Skeletal muscle cell (primary cell): Measurements from ENCODE around the gene ADCY7.

Source experiments
- DNase-seq: peaks from one replicate; pipeline ENCODE4 v3.0.0-alpha.2; 2010; ENCODE audit warnings: low read depth
- H3K4me3 ChIP-seq: 2 replicates; pipeline ENCODE4 v1.5.1; 2011; ENCODE audit warnings: low read depth, mild to moderate bottlenecking, control low read depth, low read length, moderate library complexity

ADCY7 gene

DNA sequence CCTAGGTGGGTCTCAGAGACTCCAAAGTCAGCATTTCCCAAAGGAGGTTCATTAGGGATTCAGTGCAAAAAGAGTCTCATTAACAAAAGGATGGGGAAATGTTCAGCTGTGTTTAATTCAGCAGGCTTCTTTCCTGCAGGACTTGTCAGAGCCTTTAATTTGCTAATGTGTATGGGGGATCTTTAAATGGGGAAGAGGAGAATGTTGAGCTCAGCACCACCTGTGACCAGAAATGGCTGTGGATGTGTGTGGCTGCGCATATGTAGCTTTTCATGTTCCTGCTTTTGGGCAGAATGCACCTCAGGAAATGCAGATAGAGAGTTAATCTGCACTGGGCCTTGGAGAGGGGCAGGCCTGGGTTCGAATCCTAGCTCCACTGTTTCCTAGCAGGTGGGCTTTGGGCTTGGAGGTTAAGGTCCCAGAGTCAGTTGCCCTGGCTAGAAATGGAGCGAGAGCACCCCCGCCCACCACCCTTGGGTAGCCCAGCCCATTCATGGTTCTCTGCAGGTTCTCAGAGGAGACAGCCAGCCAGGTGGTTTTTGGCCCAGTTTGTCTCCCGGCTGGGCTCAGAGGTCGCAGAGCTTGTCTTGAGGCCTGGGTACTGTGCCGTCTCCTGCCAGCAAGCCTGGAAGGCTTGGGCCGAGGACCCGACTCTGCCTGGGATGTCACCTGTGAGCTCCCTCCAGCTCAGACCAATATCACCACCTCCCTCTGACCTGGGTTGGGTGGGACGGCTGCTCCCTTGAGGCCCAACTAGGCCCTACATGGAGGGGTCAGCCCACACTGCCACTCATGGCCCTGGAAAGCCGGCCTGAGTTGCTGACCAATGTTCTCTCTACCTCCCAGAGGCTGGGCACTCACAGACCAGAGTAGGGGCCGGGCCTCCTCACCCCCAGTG, 9.3 kb downstream of the ADCY7 start:
- no peak overlapping the region for H3K4me3 ChIP-seq
- DNase-seq = no peak

DNA sequence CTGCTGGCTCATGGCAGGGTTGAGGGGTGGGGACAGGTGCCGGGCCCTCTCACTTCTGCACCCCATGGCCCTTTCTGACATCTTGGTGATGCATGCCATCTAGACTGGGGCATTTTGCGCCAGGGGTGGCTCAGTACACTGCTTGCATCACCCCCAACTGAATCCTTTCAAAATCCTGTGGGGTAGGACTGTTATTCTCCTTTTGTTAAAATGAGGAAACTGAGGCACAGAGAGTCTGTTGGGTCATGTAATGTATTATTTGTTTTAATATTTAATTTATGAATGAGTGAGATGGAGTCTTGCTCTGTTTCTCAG, 9.9 kb downstream of the ADCY7 start:
- DNase-seq = no peak
- no peak overlapping the region for H3K4me3 ChIP-seq

DNA sequence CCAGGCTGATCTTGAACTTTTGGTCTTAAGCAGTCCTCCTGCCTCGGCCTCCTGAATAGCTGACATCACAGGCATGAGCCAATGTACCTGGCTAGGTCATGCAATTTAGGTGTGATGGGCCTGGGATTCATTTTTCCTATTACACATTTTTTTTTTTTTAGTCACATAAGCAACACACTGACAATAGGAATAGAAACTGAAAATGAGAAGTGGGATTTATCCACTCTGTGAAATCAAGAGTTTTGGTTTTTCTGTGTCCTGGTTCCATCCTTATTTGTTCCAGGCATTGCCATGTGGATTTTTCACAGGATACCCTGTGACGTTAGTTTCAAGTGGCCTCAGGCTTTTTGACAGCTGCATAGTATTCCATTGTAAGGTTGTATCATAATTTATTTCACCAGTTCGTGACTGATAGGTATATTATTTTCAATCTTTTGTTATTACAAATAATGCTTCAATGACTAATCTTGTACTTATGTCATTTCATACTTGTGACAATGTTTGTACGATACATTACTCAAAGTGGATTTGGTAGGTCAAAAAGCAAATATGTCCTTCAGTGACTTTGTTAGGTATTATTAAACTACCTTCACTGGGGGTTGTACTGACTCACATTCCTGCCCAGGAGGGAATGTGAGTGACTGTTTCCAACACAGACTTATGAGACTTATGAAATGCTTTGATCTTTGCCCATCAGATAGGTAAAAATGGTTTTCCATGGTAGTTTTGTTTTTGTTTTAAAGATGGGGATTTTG, 10.6 kb downstream of the ADCY7 start:
- no peak for DNase-seq
- H3K4me3 ChIP-seq = no peak overlapping the region

DNA sequence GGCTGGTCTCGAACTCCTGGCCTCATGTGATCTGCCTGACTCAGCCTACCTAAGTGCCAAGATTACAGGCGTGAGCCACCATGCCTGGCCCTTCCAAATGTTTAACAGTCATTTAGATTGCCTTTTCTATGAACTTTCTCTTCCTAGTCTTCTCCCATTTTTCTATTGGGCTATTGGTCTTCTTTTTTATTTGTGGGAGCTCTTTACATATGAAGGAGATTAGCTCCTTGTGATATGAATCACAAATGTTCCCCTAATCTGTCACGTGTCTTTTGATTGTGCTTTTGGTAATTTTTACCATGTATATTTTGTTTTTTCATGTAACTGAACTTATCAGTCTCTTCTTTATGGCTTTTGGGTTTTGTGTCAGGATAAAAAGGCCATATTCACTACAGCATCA, 11.9 kb downstream of the ADCY7 start:
- DNase-seq = no peak
- H3K4me3 ChIP-seq = no peak overlapping the region

DNA sequence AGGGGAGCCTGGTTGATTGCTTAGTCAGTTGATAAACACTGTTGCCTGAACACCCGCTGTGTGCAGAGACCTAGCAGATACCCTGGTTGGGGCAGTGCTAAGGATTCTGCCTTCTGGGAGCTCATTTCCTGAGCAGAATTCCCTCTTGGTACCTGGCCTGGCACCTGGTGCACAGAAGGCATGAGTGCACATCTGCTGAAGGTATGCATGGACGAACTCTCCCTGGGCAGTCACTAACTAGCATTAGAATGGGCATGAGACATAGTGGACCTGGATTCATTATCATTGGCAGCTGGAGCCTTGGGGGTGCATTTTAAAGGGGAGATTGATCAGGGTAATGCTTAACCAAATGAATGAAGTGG, 13.1 kb downstream of the ADCY7 start:
- H3K4me3 ChIP-seq = no peak overlapping the region

DNA sequence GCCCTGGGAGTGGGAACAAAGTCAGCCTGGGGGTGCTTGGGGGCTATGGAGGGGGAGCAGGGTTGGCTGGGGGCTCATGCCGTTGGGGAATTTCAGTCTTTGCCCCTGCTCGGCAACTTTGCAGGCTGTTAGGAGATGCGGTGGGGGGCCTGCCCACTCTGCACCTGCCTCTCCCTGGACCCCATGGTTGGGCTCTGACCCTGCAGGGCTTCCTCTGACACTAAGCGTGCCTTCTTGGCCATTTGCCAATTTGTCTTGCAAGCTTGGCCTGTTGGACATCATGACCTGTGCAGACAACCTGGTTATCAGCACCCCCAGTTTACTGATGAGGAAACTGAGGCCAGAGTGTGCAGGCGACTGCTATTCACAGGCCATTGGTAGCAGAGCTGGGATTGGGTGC, 14.6 kb downstream of the ADCY7 start:
- H3K4me3 ChIP-seq = no peak overlapping the region
- no peak for DNase-seq

More for the DNA sequence above, 13.1 kb downstream of the ADCY7 start:
- no peak for DNase-seq

DNA sequence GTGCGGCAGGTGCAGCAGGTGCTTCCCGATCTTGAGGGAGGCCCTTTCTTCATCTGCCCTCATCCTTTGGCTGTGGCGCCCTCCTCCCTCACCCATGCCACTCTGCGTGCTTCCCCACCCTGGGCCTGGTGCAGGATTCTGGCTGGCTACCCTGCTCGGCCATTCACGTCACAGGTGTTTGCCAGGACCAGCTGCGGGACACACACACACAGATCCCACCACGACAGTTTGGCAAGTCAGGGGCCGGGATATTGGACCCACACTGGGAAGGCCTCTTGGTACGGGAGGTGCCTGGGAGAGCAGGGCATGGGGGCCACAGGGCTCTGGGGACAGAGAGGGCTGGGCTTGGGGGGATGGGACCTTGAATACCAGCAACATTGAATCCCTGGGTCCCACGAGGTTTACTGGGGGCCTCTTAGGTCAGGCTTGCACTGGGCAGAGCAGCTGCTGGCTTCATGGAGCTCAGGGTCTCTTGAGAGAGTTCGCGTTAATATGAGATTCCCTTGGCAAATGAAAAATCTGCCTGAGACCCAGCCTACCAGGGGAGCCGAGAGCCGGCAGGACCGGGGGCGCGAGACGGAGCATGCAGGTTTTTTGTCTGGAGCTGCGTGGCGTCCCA, 15.1 kb downstream of the ADCY7 start:
- DNase-seq = no peak
- H3K4me3 ChIP-seq = no peak overlapping the region

DNA sequence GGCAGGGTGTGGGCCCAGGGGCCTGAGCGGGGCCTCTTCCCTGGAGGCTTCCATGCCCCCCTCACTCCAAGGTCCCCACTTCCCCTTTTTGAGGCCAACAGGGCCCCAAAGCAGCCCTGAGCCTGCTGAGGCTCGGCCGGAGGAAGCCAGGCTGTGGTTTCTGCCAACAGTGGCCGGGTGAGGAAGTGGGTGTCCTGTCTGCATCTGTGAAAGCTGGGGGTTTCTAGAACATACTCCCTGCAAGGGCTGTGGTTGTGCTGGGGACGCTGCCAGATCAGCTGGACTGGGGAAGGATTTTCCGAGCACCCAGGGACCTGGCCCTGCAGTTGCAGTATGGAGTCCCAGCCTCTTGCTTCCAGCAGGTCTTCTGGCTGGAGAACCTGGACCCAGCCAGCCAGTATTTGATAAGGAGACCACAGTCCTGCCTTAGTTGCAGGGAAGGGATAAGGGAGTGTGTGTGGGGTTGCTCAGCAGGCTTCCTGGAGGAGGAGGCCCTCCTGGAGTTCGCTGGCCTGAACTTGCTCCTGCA, 15.7 kb downstream of the ADCY7 start:
- DNase-seq = no peak
- H3K4me3 ChIP-seq = no peak overlapping the region

DNA sequence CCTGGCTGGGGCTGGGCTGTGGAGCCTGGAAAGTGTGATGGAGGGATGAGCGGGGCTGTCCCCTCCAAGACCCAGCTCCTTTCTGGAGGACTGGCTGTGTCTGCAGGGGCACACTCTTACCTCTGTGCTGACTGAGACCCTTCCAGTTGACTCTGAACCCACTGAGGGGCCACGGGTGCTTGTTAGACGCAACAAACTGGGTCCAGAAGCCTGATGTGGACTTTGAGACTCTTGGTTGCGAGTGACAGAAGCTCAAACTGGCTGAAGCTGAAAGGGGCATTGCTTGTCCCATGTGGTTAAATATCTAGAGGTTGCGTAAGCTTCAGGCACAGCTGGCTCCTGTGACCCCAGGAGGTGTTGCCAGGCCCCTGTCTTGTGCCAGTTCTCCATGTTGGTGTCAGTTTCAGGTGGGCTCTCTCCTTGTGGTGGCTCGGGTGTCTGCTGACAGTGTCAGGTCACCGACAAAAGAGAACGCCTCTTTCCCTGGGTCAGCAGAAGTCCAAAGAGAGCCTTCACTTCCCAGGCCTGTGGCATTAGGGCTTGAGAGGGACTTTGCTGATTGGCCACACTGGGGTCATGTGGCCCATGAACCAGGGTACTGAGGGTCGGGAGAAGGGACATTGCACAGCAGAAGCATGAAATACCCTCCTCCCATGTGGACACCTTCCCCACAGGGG, 16.7 kb downstream of the ADCY7 start:
- no peak for DNase-seq
- H3K4me3 ChIP-seq = no peak overlapping the region

DNA sequence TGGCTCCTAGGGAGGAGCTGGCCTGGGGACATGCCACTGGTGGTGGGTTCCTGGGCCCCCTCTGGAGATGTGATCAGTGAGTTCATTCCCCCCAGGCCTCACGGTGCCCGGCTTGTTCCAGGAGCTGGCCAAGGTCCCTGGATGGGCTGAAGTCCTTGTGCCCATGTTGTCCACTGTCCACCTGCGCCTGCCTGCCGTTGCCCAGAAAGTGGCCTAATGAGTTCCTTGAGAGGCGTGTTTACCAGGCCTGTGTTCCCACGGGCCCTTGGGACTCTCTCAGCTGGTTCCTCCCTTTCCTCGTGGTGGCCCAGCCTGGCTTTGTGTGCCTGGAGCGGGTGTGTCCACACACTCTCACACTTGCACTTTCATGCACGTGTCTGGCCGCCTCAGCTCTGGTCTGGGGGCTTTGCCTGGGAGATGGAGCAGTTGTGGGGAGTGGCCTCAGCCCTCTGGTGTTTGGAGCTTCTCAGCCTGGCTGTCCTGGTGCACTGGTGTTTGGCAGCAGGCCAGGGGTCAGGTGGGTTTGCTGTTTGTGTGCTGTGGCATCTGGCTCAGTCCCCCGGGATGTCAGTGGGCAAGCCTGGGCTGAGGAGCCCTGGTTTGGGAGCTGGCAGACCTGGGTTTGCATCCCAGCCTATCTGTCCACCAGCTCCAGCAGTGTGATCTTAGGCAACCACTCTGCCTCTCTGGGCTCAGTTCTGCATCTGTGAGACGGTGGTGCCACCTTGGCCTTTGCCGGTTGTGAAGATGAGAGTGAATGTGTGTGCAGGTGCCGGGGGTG, 18.0 kb downstream of the ADCY7 start:
- DNase-seq = no peak
- H3K4me3 ChIP-seq = no peak overlapping the region

DNA sequence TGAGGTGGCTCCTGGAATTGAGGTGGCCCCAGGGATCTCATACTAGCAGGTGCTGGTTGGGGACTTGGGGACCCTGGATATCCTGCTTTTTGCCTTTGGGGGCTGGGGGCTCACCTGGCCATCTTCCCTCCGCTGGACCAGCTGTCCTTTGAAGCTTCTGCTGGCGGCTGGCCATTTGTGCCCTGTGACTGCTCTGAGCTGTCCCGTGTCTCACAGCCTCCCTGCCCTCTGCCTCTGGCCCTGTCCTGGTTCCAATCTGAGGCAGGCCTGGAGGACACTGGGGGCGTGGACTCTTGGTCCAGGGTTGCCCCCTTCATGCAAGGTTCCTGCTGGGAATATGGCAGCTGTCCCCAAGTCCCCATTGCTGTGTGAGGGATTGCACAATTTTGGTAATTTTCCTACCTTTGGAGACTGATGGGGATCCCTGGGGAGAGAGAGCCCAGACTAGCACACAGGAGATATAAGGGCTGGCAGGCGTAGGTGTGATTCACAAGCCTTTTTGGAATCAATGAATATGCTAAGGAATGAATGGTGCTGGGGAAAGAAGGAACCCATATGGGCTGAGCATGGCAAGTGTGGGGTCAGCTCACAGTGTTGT, 19.2 kb downstream of the ADCY7 start:
- no peak for DNase-seq
- no peak overlapping the region for H3K4me3 ChIP-seq

DNA sequence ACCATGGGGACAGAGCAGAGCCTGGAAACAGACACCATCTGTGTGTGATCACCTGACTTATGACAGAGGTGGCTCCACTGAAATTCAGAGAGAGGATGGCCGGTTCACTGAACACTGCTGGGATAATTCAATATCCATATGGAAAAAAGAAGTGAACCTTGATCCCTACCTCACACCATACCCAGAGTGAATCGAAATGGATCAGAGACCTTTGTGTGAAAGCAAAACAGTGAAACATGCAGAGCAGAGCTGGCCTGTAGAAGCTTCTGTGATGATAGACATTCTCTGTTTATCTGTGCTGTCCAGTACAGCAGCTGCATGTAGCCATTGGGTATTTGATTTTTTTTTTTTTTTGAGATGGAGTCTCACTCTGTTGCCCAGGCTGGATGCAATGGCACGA, 20.3 kb downstream of the ADCY7 start:
- DNase-seq = no peak
- no peak overlapping the region for H3K4me3 ChIP-seq

DNA sequence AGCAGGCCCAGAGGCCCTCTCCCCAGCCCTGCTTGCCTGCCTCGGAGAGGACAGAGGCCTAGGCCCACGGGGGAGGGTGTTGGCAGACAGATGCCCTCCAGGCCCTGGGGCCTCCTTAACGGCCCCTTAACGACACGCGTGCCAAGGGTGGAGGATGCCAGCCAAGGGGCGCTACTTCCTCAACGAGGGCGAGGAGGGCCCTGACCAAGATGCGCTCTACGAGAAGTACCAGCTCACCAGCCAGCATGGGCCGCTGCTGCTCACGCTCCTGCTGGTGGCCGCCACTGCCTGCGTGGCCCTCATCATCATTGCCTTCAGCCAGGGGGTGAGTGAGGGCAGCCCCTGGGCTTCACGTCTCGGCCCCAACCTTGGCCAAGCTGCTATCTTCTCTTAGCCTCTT, 21.7 kb downstream of the ADCY7 start:
- H3K4me3 ChIP-seq = no peak overlapping the region
- no peak for DNase-seq

DNA sequence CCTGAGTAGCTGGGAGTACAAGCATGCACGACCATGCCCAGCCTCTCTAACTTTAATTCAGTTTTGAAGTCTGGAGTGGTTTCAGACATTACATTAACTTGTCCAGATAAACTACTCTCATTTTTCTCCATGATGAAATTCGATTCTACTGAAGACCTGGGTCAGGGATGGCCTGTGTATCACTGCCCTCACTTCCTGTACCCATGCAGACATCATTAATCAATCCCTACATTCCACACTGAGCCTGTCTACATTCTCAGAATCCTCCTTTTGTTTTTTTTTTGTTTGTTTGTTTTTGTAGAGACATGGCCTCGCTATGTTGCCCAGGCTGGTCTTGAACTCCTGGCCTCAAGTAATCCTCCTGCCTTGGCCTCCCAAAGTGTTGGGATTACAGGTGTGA, 22.6 kb downstream of the ADCY7 start:
- no peak for DNase-seq
- H3K4me3 ChIP-seq = no peak overlapping the region

DNA sequence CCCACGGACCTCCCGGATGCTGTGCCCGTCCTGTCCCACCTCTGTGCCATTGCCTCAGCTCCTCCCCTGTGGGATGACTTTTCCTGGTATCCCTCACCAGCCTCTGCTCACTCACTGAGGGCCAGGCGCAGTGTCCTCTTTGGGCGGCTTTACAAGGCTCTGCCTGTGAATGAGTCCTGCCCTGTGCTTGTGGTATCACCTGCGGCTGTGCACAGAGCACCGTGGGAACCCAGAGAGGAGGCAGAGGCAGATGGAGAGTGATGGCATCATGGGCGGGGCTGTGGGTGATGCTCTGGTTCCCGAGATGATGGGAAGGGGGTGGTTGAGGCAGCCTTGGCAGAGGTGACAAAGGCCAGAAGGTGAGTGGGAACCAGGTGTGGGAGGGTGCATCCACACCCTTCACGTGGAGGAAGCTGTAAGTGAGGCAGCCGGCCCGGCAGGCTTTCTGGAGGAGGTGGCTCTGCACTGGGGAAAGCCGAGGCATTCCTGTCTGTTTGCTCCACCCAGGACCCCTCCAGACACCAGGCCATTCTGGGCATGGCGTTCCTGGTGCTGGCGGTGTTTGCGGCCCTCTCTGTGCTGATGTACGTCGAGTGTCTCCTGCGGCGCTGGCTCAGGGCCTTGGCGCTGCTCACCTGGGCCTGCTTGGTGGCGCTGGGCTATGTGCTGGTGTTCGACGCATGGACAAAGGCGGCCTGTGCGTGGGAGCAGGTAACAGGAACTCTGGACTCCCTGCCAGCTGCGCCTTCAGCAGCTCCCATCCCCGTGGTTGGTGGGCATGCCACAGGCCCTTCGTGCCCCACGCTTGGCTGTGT, 23.8 kb downstream of the ADCY7 start:
- H3K4me3 ChIP-seq = no peak overlapping the region
- DNase-seq = no peak

DNA sequence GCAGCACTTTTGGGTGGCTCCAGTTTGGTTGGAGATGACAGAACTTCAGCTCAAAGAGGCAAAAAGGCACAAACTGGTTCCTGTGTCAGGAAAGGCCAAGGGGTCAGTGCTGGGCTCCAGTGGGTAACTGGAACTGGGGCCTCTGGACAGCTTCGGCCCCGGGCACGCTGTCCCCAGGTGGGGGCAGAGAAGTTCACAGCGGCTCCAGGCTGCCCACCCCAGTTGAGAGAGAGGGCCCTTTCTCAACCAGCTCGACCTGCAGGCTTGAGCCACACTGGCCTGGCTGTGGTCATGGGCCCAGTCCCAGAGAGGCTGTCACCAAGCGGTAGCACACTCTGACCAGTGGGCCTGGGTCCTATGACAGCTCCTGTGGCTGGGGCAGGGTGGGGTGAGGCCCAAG, 24.5 kb downstream of the ADCY7 start:
- H3K4me3 ChIP-seq = no peak overlapping the region
- no peak for DNase-seq

DNA sequence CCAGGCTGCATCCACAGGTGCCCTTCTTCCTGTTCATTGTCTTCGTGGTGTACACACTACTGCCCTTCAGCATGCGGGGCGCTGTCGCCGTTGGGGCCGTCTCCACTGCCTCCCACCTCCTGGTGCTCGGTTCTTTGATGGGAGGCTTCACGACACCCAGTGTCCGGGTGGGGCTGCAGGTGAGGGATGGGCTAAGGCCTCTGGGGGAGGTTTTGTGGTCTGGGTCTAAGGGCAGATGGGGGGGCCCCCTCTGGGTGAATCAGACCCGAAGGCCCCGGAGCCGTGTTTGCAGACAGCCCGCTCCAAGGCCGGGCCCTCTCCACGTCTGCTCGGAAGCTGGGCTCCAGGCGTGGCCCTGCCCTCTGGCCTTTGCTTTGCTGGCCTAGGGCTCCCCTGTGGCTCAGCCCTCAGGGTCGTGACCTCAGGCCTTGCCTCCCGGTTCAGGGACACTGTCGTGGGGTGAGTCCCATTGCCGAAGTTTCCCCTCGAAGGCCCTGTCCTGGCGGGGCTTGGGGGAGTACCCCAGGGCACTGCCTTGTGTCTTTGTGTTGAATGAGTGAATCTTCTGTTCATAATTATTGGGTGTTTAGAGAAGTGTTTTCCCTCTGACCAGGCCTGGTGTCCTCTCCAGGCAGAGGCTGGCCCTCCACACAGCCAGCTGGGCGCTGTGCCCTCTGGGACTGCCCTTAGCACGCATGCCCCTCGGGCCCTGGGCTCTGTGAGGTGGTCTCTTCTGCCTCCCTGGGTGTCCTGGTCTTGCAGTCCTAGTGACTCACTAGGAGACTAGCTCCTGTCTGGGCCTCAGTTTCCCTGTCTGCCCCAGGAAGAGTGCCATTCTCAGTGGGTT, 25.6 kb downstream of the ADCY7 start:
- no peak overlapping the region for H3K4me3 ChIP-seq
- no peak for DNase-seq
